Umbilical cord (tissue), 2 donors: ENCODE results near the gene SCN10A. TPM values are rescaled to one million over a fixed set of nuclear protein-coding genes. Genes with fewer than 3 reads are reported as not detected.

Experiments
- DNase-seq: peaks from one replicate; pipeline ENCODE4 v3.0.0-alpha.2; 2015; ENCODE audit warnings: low spot score
- total RNA-seq: library from RNA; depleted of rRNA; stranded (reverse); fragments of >200 nt; gene quantifications from one replicate; pipeline ENCODE4 v1.2.3, GENCODE V29; 2014; ENCODE audit warnings: low replicate concordance; ENCODE audit not compliant: insufficient read depth

Gene SCN10A
- total RNA-seq, 1 donor from 2014 or later: under 0.01 TPM

- DNase-seq: no peak
Measured at GRCh38 chr3:38720465-38720864, 95.6 kb downstream of the SCN10A start.

GRCh38 chr3:38717355-38718240 is 98.4 kb downstream of the SCN10A start:
- no peak for DNase-seq

- no peak for DNase-seq
Measured at GRCh38 chr3:38713121-38713520, 102.9 kb downstream of the SCN10A start.

- no peak for DNase-seq
Measured at GRCh38 chr3:38711321-38711720, 104.7 kb downstream of the SCN10A start.

- no peak for DNase-seq
Measured at GRCh38 chr3:38707730-38708129, 108.3 kb downstream of the SCN10A start.

GRCh38 chr3:38706961-38707360 is 109.1 kb downstream of the SCN10A start:
- no peak for DNase-seq

- no peak for DNase-seq
Measured at GRCh38 chr3:38702231-38702630, 113.8 kb downstream of the SCN10A start.

GRCh38 chr3:38698760-38699159 is 117.3 kb downstream of the SCN10A start:
- no peak for DNase-seq

GRCh38 chr3:38698061-38698460 is 118.0 kb downstream of the SCN10A start:
- no peak for DNase-seq

GRCh38 chr3:38696034-38696433 is 120.0 kb downstream of the SCN10A start:
- DNase-seq: no peak

GRCh38 chr3:38690185-38690584 is 125.8 kb downstream of the SCN10A start:
- no peak for DNase-seq

- no peak for DNase-seq
Measured at GRCh38 chr3:38689774-38690173, 126.2 kb downstream of the SCN10A start.

GRCh38 chr3:38689346-38689745 is 126.7 kb downstream of the SCN10A start:
- DNase-seq: no peak

GRCh38 chr3:38687321-38687720 is 128.7 kb downstream of the SCN10A start:
- DNase-seq: no peak

GRCh38 chr3:38684546-38684945 is 131.5 kb downstream of the SCN10A start:
- DNase-seq: no peak

- no peak for DNase-seq
Measured at GRCh38 chr3:38669668-38670067, 146.3 kb downstream of the SCN10A start.

GRCh38 chr3:38662544-38662943 is 153.5 kb downstream of the SCN10A start:
- no peak for DNase-seq

- DNase-seq: no peak
Measured at GRCh38 chr3:38658841-38659240, 157.2 kb downstream of the SCN10A start.

- DNase-seq: no peak
Measured at GRCh38 chr3:38657369-38657768, 158.6 kb downstream of the SCN10A start.

GRCh38 chr3:38655708-38656300 is 160.2 kb downstream of the SCN10A start:
- peak; percentile 43 for DNase-seq

- DNase-seq: no peak
Measured at GRCh38 chr3:38653685-38654537, 162.1 kb downstream of the SCN10A start.

- DNase-seq: no peak
Measured at GRCh38 chr3:38652934-38653333, 163.1 kb downstream of the SCN10A start.
